K562 (cell line): ENCODE results near the gene MRPL54.

ENCODE experiments used
- EGR1 ChIP-seq: fragments of 450-650 bp; conservative IDR thresholded peaks from 2 replicates; pipeline ENCODE4 v1.6.1; 2017; ENCODE audit warnings: mild to moderate bottlenecking
- HMBOX1 ChIP-seq: sonication (generic); IDR thresholded peaks from 2 replicates; pipeline ENCODE4 v1.6.1; 2016
- MTF1 ChIP-seq: fragments of 250-450 bp; sonication (Bioruptor Pico); IDR thresholded peaks from 2 replicates; pipeline ENCODE4 v1.9.0; 2021; ENCODE audit warnings: moderate library complexity, mild to moderate bottlenecking, inconsistent platforms, borderline replicate concordance
- NR2F6 ChIP-seq: fragments of 450-650 bp; formaldehyde crosslinking; IDR thresholded peaks from 2 replicates; pipeline ENCODE4 v1.4.0; 2020; ENCODE audit warnings: mild to moderate bottlenecking
- POLR2A ChIP-seq: fragments of 450-650 bp; conservative IDR thresholded peaks from 2 replicates; pipeline ENCODE4 v1.6.1; 2016
- ZNF197 ChIP-seq: fragments of 200-800 bp; sonication (Bioruptor generic); IDR thresholded peaks from 2 replicates; pipeline ENCODE4 v1.6.1; 2016; ENCODE audit warnings: low read depth, missing genetic modification characterization, missing compliant biosample characterization
- ZNF23 ChIP-seq: fragments of 250-450 bp; sonication (Bioruptor Pico); IDR thresholded peaks from 2 replicates; pipeline ENCODE4 v1.4.0; 2020; ENCODE audit warnings: mild to moderate bottlenecking
- TF ChIP-seq, protein P1 (sequence below), 3 experiments: IDR thresholded peaks in 2 of 3; conservative IDR thresholded peaks in 1 of 3; 2 replicates each; pipeline ENCODE4 v1.5.1; 2011 to 2012; ENCODE audit warnings: low read length in 3 of 3, mild to moderate bottlenecking in 3 of 3, control low read depth in 2 of 3, improper control_type of control experiment in 1 of 3, inconsistent platforms in 1 of 3, low read depth in 1 of 3, mixed read lengths in 1 of 3, moderate library complexity in 1 of 3; ENCODE audit not compliant: insufficient read depth in 2 of 3
- TF ChIP-seq, protein P2 (sequence below): sonication (generic); formaldehyde crosslinking; IDR thresholded peaks from 2 replicates; pipeline ENCODE4 v1.9.0; 2022; ENCODE audit warnings: mild to moderate bottlenecking, missing genetic modification reagents

GRCh38 chr19:3800996-3801395, 38.5 kb downstream of the MRPL54 start:
- TF ChIP-seq HMBOX1 (no peak), POLR2A (no peak), EGR1 (no peak), ZNF23 (CRISPR knock-in tag) (no peak), MTF1 (CRISPR knock-in tag) (no peak), NR2F6 (no peak), ZNF197 (CRISPR knock-in tag) (no peak)
- TF ChIP-seq, protein P1, sequence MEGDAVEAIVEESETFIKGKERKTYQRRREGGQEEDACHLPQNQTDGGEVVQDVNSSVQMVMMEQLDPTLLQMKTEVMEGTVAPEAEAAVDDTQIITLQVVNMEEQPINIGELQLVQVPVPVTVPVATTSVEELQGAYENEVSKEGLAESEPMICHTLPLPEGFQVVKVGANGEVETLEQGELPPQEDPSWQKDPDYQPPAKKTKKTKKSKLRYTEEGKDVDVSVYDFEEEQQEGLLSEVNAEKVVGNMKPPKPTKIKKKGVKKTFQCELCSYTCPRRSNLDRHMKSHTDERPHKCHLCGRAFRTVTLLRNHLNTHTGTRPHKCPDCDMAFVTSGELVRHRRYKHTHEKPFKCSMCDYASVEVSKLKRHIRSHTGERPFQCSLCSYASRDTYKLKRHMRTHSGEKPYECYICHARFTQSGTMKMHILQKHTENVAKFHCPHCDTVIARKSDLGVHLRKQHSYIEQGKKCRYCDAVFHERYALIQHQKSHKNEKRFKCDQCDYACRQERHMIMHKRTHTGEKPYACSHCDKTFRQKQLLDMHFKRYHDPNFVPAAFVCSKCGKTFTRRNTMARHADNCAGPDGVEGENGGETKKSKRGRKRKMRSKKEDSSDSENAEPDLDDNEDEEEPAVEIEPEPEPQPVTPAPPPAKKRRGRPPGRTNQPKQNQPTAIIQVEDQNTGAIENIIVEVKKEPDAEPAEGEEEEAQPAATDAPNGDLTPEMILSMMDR (IDR thresholded peaks at IDR 0.05 in 2 of 3, conservative IDR thresholded peaks at IDR 0.05 in 1 of 3; ENCODE audit: insufficient read depth in 2 of 3, low read depth in 1 of 3, low read length in 3 of 3) = no peak
- TF ChIP-seq, protein P2, sequence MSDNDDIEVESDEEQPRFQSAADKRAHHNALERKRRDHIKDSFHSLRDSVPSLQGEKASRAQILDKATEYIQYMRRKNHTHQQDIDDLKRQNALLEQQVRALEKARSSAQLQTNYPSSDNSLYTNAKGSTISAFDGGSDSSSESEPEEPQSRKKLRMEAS (CRISPR knock-in tag) = no peak
